ENCODE data around the gene CSTPP1. TPM values are rescaled to one million over a fixed set of nuclear protein-coding genes. Genes with fewer than 3 reads are reported as not detected.

Gene CSTPP1
- total RNA-seq, 4 donors from 2014 or later, result 4.9 to 33.8 (median 19.5) TPM

GRCh38 chr11:47177229-47177845 lies 240.8 kb downstream of the CSTPP1 start:
- peak overlapping the region; percentile 98 to 99 for H3K27ac ChIP-seq
- no peaks in the 10 kb centered on the region for H3K36me3 ChIP-seq
- intact Hi-C loops (cut with DNase I; ENCODE audit: low total_unique reads), result loop anchor here (10.0 kb wide), 1 partner anchor 87 kb away; no protein-coding TSS in a partner anchor
- peaks cover 3 to 25% of the 10 kb centered on the region in 2 donors for H3K4me1 ChIP-seq
- H3K4me3 ChIP-seq, result peak overlapping the region; percentile 86 to 99
- TF ChIP-seq POLR2A (IDR thresholded peaks at IDR 0.05) (no peak), CTCF (IDR thresholded peaks at IDR 0.05) (peak; percentile 64 to 76 (median 72))
- peak in 1 of 2 donors; percentile 75 for DNase-seq
- no peaks in the 10 kb centered on the region for H3K27me3 ChIP-seq
- no peaks in the 10 kb centered on the region for H3K9me3 ChIP-seq

GRCh38 chr11:47177846-47178245 lies 241.3 kb downstream of the CSTPP1 start:
- Histone ChIP-seq H3K36me3 (no peaks in the 10 kb centered on the region), H3K27me3 (no peaks in the 10 kb centered on the region), H3K27ac (peak overlapping the region; percentile 98 to 99), H3K9me3 (no peaks in the 10 kb centered on the region), H3K4me3 (no peak overlapping the region), H3K4me1 (peaks cover 3 to 24% of the 10 kb centered on the region in 2 donors)
- intact Hi-C loops (cut with DNase I; ENCODE audit: low total_unique reads), result loop anchor here (10.0 kb wide), 1 partner anchor 87 kb away; no protein-coding TSS in a partner anchor
- DNase-seq, result peak in 1 of 2 donors; percentile 41
- TF ChIP-seq POLR2A (IDR thresholded peaks at IDR 0.05) (no peak), CTCF (IDR thresholded peaks at IDR 0.05) (no peak)

- Histone ChIP-seq H3K27ac (peak overlapping the region; percentile 98 to 99), H3K27me3 (no peaks in the 10 kb centered on the region), H3K4me3 (no peak overlapping the region), H3K9me3 (no peaks in the 10 kb centered on the region), H3K36me3 (no peaks in the 10 kb centered on the region), H3K4me1 (peaks cover 3 to 27% of the 10 kb centered on the region in 2 donors)
- TF ChIP-seq CTCF (IDR thresholded peaks at IDR 0.05), result no peak
- TF ChIP-seq POLR2A (IDR thresholded peaks at IDR 0.05), result no peak
- DNase-seq, result no peak
- intact Hi-C loops (cut with DNase I; ENCODE audit: low total_unique reads), result loop anchor here (10.0 kb wide), 1 partner anchor 86 kb away; no protein-coding TSS in a partner anchor
These were observed 241.8 kb downstream of the CSTPP1 start for GRCh38 chr11:47178316-47178715.

DNA sequence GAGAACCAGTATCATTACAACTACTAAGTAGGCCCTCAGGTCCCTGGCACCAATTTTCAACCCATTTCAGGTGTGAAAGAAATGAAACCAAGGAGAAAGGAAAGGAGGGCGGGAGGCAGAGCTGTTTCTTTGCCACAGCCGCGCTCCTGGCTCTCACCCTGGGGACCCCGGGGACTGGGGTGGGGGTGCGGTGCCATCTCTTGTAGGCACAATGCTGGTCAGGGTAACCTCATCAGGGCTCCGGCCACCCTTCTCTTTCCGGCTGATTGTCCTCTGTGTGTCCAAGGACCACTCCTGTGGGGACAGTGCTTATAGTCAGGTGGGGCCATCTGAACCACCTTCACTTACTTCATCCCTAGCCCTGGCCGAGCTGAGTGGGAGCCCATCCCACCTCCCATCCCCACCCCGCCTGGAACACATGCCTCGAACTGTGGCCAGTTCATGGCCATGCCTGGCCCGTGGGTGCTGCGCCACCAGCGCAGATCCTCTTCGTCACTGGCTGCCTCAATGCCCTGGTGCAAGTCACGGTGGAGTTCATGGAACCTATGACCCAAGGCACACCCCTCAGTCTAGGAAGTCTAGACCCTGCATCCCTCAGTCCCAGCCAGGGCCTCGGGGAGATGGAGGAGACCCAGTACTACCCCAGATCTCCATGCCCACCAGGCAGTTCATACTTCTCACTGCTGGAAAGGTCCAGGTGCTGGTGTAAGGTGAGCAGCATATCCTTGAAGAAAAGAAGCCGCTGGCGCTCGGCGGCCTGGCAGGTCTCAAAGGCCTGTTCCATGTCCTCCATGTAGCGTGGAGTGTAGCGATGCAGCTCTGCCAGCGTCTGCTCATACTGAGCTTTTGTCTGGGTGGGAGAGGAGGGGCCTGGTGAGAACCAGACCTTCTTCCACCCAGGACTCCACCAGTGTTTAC lies 242.4 kb downstream of the CSTPP1 start:
- Histone ChIP-seq H3K27ac (peak overlapping the region; percentile 98 to 99), H3K27me3 (no peaks in the 10 kb centered on the region), H3K4me3 (no peak overlapping the region), H3K9me3 (no peaks in the 10 kb centered on the region), H3K36me3 (no peaks in the 10 kb centered on the region), H3K4me1 (peaks cover 3 to 27% of the 10 kb centered on the region in 2 donors)
- intact Hi-C loops (cut with DNase I; ENCODE audit: low total_unique reads), result loop anchor here (10.0 kb wide), 1 partner anchor 86 kb away; no protein-coding TSS in a partner anchor
- DNase-seq, result no peak
- TF ChIP-seq CTCF (IDR thresholded peaks at IDR 0.05), result no peak
- TF ChIP-seq POLR2A (IDR thresholded peaks at IDR 0.05), result no peak
